AG20443 (cell line): ENCODE results near the gene TBX4.
"Not testable (repeated sequence)": the region's sequence is repeated elsewhere in the genome, so short reads cannot be mapped to it uniquely, and the experiment has no call there.

Experiments used
- DNase-seq: peaks from one replicate; pipeline ENCODE4 v3.0.0; 2012; ENCODE audit warnings: low spot score, mixed read lengths

The TBX4 gene

GRCh38 chr17:61527441-61527840 is 75.2 kb downstream of the TBX4 start:
- not testable (repeated sequence) for DNase-seq

- DNase-seq = no peak
Observed at GRCh38 chr17:61528171-61528570, 75.9 kb downstream of the TBX4 start.

- no peak for DNase-seq
Observed at GRCh38 chr17:61531223-61531622, 79.0 kb downstream of the TBX4 start.

GRCh38 chr17:61532826-61533225 is 80.6 kb downstream of the TBX4 start:
- DNase-seq = no peak

GRCh38 chr17:61533797-61534196 is 81.6 kb downstream of the TBX4 start:
- DNase-seq = no peak

GRCh38 chr17:61534414-61534813 is 82.2 kb downstream of the TBX4 start:
- DNase-seq = no peak
